Right cardiac atrium (tissue), 5 donors: ENCODE measurements around the gene LYAR. TPM values are rescaled to one million over a fixed set of nuclear protein-coding genes. Genes with fewer than 3 reads are reported as not detected.
A peak's percentile ranks its signal among the peaks of the same experiment; 100 is the strongest.

Source experiments
- ATAC-seq, 2 donors: fragments of 200-7000 bp; cut with Tn5 transposase; one replicate each; pipeline versions ENCODE4 v1.8.0 to v1.9.1; 2020; ENCODE audit warnings: moderate library complexity in 2 of 2, mild to moderate bottlenecking in 1 of 2
- DNase-seq, 3 donors: peaks; one replicate each; pipeline ENCODE4 v3.0.0-alpha.2; 2020
- H3K27ac ChIP-seq: one replicate; pipeline ENCODE4 v1.5.1; 2013; ENCODE audit warnings: mild to moderate bottlenecking, low read length, control low read depth, moderate library complexity
- H3K27me3 ChIP-seq: one replicate; pipeline ENCODE4 v1.6.1; 2013; ENCODE audit not compliant: control insufficient read depth, insufficient read depth
- H3K4me1 ChIP-seq: one replicate; pipeline ENCODE4 v1.6.1; 2013; ENCODE audit warnings: low read length; ENCODE audit not compliant: control insufficient read depth, insufficient read depth
- H3K4me3 ChIP-seq: one replicate; pipeline ENCODE4 v1.5.1; 2013; ENCODE audit warnings: low read length, control low read depth
- H3K9me3 ChIP-seq: one replicate; pipeline ENCODE4 v1.6.1; 2013; ENCODE audit warnings: low read length; ENCODE audit not compliant: control insufficient read depth
- WGBS: extraction: QIAGEN DNeasy Blood & Tissue Kit; methylation state at CpG from one replicate; pipeline ENCODE4 v1.1.7; 2013; 5-methylcytosine and 5-hydroxymethylcytosine counted together
- intact Hi-C, 4 donors: fragments of 100-400 bp; cut with DNase I; formaldehyde crosslinking; loops; one replicate each; pipeline versions ENCODE4 v1.11.0 to v1.14.0; 2022 to 2023
- polyA plus RNA-seq: library from polyadenylated mRNA; stranded (reverse); fragments of 200-250 nt; gene quantifications from one replicate; pipeline ENCODE4 v1.2.3, GENCODE V29; 2013
- total RNA-seq, 4 donors: library from RNA; stranded (reverse); fragmentation: NEBNext Ultra II Directional; extraction: Animal tissue kit (Norgen Biotek cat#: 25700); gene quantifications; one replicate each; pipeline ENCODE4 v1.2.1, GENCODE V29; 2021
- donor health status: healthy with polysubstance abuse.
- donor health status: DM: no; HTN: yes; CAD: no.
- donor health status: DM: no; HTN: no; CAD: no.
- donor health status: DM: no; HTN: yes; CAD: no; lungs with severe emphysema.
- donor health status: DM: yes; HTN: yes; CAD: no.

The LYAR gene
- total and polyA plus RNA-seq, 5 donors, result 10.0 to 15.0 (median 11.4) TPM

DNA sequence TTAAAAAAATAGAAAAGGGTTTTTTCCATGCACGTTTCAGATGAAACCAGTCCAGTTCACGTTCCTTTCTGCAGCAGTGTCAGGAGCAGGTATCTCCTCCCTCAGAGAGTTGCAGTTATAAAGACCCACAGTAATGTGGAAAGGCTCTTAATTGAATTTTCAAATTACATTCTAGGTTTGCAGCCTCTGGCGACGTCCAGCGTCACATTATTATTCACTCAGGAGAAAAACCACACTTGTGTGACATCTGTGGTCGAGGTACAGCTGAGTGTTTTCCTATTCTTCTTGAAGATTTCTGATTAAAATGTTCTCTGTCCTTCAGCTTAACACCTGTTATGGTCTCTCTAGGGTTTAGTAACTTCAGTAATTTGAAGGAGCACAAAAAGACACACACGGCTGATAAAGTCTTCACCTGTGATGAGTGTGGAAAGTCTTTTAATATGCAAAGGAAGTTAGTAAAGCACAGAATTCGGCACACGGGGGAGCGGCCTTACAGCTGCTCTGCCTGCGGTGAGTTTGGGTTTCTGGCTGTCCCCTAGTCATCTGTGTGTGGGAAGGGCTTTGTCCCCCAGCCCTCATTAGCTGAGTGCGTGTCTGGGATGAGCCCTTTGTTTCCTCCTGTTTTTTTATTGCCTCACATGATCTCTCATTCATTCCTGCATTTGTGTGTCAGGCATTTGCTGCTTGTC, 25.7 kb upstream of the LYAR start:
- no peak overlapping the region for H3K4me3 ChIP-seq
- no peak for ATAC-seq
- no peaks in the 10 kb centered on the region for H3K9me3 ChIP-seq
- WGBS, result 86% methylated on average over 12 of the region's 12 CpGs
- DNase-seq, result no peak
- no peaks in the 10 kb centered on the region for H3K4me1 ChIP-seq
- intact Hi-C loops, result no loop called here
- H3K27me3 ChIP-seq, result no peaks in the 10 kb centered on the region
- no peak overlapping the region for H3K27ac ChIP-seq

GRCh38 chr4:4311193-4311592, 21.2 kb upstream of the LYAR start:
- no peak overlapping the region for H3K4me3 ChIP-seq
- intact Hi-C loops, result no loop called here
- WGBS, result 73% methylated on average over 4 of the region's 4 CpGs
- DNase-seq, result no peak
- no peaks in the 10 kb centered on the region for H3K9me3 ChIP-seq
- H3K4me1 ChIP-seq, result no peaks in the 10 kb centered on the region
- H3K27me3 ChIP-seq, result no peaks in the 10 kb centered on the region
- no peak for ATAC-seq
- H3K27ac ChIP-seq, result no peak overlapping the region

DNA sequence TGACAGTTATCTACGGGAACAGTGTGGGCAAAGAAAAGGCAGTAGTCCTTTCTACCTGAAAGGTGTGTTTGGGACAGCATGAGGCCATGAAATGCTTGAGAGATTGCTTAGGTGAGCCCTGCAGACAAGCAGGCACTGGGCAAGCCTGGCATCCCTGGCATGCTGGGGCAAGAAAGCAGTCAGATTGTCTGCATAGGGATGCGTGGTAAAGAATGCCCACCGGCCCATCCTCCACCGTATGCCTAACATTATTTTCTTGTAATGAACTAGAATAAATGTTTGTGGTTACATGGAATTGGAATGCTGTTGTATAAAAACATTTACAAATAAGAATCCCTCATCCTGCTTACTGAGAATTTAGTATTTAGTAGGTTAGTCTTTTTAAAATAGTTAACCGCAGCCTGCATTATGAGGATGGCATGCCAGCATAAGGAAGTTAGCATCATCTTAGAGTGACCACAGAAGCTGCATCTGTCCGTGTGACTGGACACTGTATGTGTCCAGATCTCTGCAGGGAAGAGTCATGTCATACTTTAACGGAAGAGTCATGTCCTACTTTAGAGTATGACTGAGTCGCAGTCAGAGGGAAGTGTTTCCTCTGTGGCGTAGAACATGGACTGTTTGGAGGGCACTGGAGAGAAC, 19.0 kb upstream of the LYAR start:
- Histone ChIP-seq H3K27ac (peak overlapping the region; percentile 54), H3K4me3 (no peak overlapping the region), H3K9me3 (no peaks in the 10 kb centered on the region), H3K27me3 (no peaks in the 10 kb centered on the region), H3K4me1 (no peaks in the 10 kb centered on the region)
- 82% methylated on average over 9 of the region's 9 CpGs for WGBS
- ATAC-seq (peak in 1 of 2 donors; percentile 32), DNase-seq (no peak)
- intact Hi-C loops, result no loop called here

- Histone ChIP-seq H3K27ac (no peak overlapping the region), H3K27me3 (no peaks in the 10 kb centered on the region), H3K9me3 (no peaks in the 10 kb centered on the region), H3K4me3 (no peak overlapping the region), H3K4me1 (no peaks in the 10 kb centered on the region)
- DNase-seq (no peak), ATAC-seq (no peak)
- intact Hi-C loops, result no loop called here
- 94% methylated on average over 11 of the region's 11 CpGs for WGBS
These were observed 17.0 kb upstream of the LYAR start for GRCh38 chr4:4306920-4307319.

DNA sequence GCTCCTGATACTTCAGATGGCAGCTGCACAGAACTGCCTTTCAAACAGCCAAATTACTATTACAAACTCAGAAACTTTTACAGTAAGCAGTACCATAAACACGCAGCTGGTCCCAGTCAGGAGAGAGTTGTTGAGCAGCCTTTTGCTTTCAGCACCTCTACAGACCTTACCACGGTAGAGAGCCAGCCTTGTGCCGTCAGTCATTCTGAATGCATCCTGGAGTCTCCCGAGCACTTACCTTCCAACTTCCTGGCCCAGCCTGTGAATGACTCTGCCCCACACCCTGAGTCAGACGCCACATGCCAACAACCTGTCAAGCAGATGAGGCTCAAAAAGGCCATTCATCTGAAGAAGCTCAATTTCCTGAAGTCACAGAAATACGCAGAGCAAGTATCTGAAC, 12.5 kb upstream of the LYAR start:
- Histone ChIP-seq H3K4me3 (no peak overlapping the region), H3K27me3 (no peaks in the 10 kb centered on the region), H3K27ac (no peak overlapping the region), H3K4me1 (peaks cover 2% of the 10 kb centered on the region), H3K9me3 (no peaks in the 10 kb centered on the region)
- ATAC-seq (no peak), DNase-seq (no peak)
- intact Hi-C loops, result no loop called here
- 46% methylated on average over 6 of the region's 6 CpGs for WGBS

GRCh38 chr4:4302001-4302400, 12.0 kb upstream of the LYAR start:
- DNase-seq (no peak), ATAC-seq (no peak)
- Histone ChIP-seq H3K27me3 (no peaks in the 10 kb centered on the region), H3K4me3 (no peak overlapping the region), H3K4me1 (peaks cover 2% of the 10 kb centered on the region), H3K9me3 (no peaks in the 10 kb centered on the region), H3K27ac (no peak overlapping the region)
- intact Hi-C loops, result no loop called here
- 63% methylated on average over 5 of the region's 5 CpGs for WGBS

DNA sequence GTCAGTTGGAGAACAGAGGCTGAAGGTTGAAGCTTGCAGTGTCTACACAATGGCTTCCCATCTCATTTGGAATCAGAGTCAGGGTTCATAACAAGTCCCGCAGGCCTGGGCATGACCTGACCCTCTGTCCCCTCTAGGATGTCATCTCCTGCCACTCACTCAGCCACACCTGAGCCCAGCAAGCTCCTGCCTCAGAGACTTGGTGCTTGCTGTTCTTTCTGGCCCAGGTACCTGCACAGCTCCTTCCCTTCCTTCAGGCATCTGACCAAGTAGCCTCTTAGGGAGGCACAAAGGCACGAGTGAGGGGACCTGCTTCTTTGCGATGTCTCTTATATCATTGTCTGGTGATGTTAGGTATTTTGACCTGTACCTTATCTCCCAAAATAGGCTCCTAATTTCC, 9.1 kb upstream of the LYAR start:
- Histone ChIP-seq H3K27me3 (no peaks in the 10 kb centered on the region), H3K27ac (no peak overlapping the region), H3K4me1 (peaks cover 2% of the 10 kb centered on the region), H3K4me3 (no peak overlapping the region), H3K9me3 (no peaks in the 10 kb centered on the region)
- no peak for DNase-seq
- intact Hi-C loops, result no loop called here
- WGBS, result 89% methylated on average over 3 of the region's 3 CpGs
- no peak for ATAC-seq

- no peak for ATAC-seq
- WGBS, result 91% methylated on average over 5 of the region's 5 CpGs
- intact Hi-C loops, result no loop called here
These were observed 6.4 kb upstream of the LYAR start for GRCh38 chr4:4296283-4296846.

DNA sequence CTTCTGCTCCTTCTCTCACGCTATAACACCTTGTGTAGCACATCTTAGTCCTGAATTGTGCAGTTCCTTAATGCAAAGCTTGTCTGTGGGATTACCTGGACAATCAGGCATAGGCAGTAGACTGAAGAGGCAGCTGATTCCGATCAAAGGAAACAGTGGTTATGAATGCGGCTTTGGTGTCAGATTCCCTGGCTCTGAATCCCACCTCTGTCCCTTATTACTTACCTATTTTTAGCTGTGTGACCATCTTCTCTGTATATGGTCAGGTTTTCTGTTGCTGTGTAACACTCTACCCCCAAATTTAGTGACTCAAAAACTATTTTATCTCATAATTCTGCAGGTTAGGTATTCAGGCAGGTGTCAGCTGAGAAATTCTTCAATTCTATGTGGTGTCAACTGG, 3.3 kb upstream of the LYAR start:
- H3K27me3 ChIP-seq, result no peaks in the 10 kb centered on the region
- no peak overlapping the region for H3K27ac ChIP-seq
- WGBS, result 89% methylated on average over 3 of the region's 3 CpGs
- peaks cover 4% of the 10 kb centered on the region for H3K4me1 ChIP-seq
- no peaks in the 10 kb centered on the region for H3K9me3 ChIP-seq
- intact Hi-C loops, result no loop called here
- DNase-seq, result no peak
- ATAC-seq, result no peak
- H3K4me3 ChIP-seq, result no peak overlapping the region

More at GRCh38 chr4:4296283-4296846, 6.4 kb upstream of the LYAR start:
- Histone ChIP-seq H3K27ac (no peak overlapping the region), H3K9me3 (no peaks in the 10 kb centered on the region), H3K4me3 (no peak overlapping the region), H3K4me1 (peaks cover 2% of the 10 kb centered on the region), H3K27me3 (no peaks in the 10 kb centered on the region)
- no peak for DNase-seq

GRCh38 chr4:4289597-4289940, 385 bp downstream of the LYAR start:
- Histone ChIP-seq H3K27ac (peak overlapping the region; percentile 26), H3K9me3 (no peaks in the 10 kb centered on the region), H3K4me3 (peak overlapping the region; percentile 60), H3K4me1 (peaks cover 4% of the 10 kb centered on the region), H3K27me3 (no peaks in the 10 kb centered on the region)
- intact Hi-C loops, result no loop called here
- DNase-seq (peak in 1 of 3 donors; percentile 56), ATAC-seq (peak in 1 of 2 donors; percentile 17)
- WGBS, result under 1% methylated on average over 10 of the region's 10 CpGs

DNA sequence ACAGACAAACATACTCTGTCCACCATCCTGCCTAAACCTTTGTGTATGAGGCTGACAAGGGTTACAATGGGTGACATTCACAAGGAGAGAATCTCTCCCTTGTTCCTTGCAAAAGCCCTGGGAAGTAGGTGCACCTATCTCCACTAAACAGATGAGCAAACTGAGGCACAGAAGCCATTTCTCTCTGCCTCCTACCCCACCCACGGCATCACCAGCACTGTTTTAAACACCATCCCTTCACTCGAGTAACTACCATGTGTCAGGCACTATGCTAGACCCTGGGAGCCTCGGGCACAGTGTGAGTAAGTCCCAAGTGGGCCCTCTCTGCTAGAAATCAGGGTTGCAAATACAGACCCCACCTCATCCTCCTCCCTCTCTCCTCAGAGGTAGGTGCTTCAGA, 899 bp downstream of the LYAR start:
- Histone ChIP-seq H3K27ac (no peak overlapping the region), H3K4me1 (peaks cover 4% of the 10 kb centered on the region), H3K9me3 (no peaks in the 10 kb centered on the region), H3K4me3 (peak overlapping the region; percentile 60), H3K27me3 (no peaks in the 10 kb centered on the region)
- ATAC-seq, result no peak
- intact Hi-C loops, result no loop called here
- DNase-seq, result no peak
- 36% methylated on average over 3 of the region's 3 CpGs for WGBS
